Trophoblast cell (in vitro differentiated cells and primary cell): Measurements from ENCODE around the gene SLCO2A1.

Source experiments
- DNase-seq, 2 donors: peaks; one replicate each; pipeline ENCODE4 v3.0.0-alpha.2; 2016
- H2AFZ ChIP-seq: 2 replicates; pipeline ENCODE4 v1.6.1; 2013; ENCODE audit warnings: low read length, moderate library complexity, mild to moderate bottlenecking; ENCODE audit not compliant: insufficient read depth, poor library complexity
- H2AK5ac ChIP-seq: 2 replicates; pipeline ENCODE4 v1.6.1; 2013; ENCODE audit warnings: mild to moderate bottlenecking, low read length
- H2BK120ac ChIP-seq: 2 replicates; pipeline ENCODE4 v1.6.1; 2013; ENCODE audit warnings: low read length, mild to moderate bottlenecking, moderate library complexity; ENCODE audit not compliant: insufficient read depth, poor library complexity
- H2BK12ac ChIP-seq: 2 replicates; pipeline ENCODE4 v1.6.1; 2013; ENCODE audit warnings: mild to moderate bottlenecking, low read length, moderate library complexity
- H2BK5ac ChIP-seq: 2 replicates; pipeline ENCODE4 v1.6.1; 2013; ENCODE audit warnings: low read length, low read depth, moderate library complexity, mild to moderate bottlenecking; ENCODE audit not compliant: poor library complexity
- H3K14ac ChIP-seq: 2 replicates; pipeline ENCODE4 v1.6.1; 2013; ENCODE audit warnings: mild to moderate bottlenecking, low read length
- H3K18ac ChIP-seq: 2 replicates; pipeline ENCODE4 v1.6.1; 2013; ENCODE audit warnings: mild to moderate bottlenecking, low read length
- H3K23ac ChIP-seq: 2 replicates; pipeline ENCODE4 v1.6.1; 2013; ENCODE audit warnings: low read length
- H3K27ac ChIP-seq: 2 replicates; pipeline ENCODE4 v1.5.1; 2013; ENCODE audit warnings: low read depth, mild to moderate bottlenecking, inconsistent platforms, low read length, moderate library complexity
- H3K27me3 ChIP-seq: 2 replicates; pipeline ENCODE4 v1.6.1; 2013; ENCODE audit warnings: inconsistent platforms, mild to moderate bottlenecking, low read length, moderate library complexity; ENCODE audit not compliant: insufficient read depth
- H3K36me3 ChIP-seq, 2 experiments: 1 replicate in 1 of 2; 2 replicates in 1 of 2; pipeline ENCODE4 v1.6.1; 2013; ENCODE audit warnings: low read length in 2 of 2, mild to moderate bottlenecking in 2 of 2, moderate library complexity in 1 of 2; ENCODE audit not compliant: insufficient read depth in 2 of 2, control insufficient read depth in 1 of 2
- H3K4ac ChIP-seq: 2 replicates; pipeline ENCODE4 v1.6.1; 2013; ENCODE audit warnings: low read depth, mild to moderate bottlenecking, low read length, moderate library complexity
- H3K4me1 ChIP-seq, 2 experiments: 1 replicate in 1 of 2; 2 replicates in 1 of 2; pipeline ENCODE4 v1.6.1; 2013; ENCODE audit warnings: low read length in 2 of 2, mild to moderate bottlenecking in 2 of 2, moderate library complexity in 1 of 2; ENCODE audit not compliant: insufficient read depth in 2 of 2, control insufficient read depth in 1 of 2
- H3K4me2 ChIP-seq: 2 replicates; pipeline ENCODE4 v1.6.1; 2013; ENCODE audit warnings: inconsistent platforms, mild to moderate bottlenecking, low read length, moderate library complexity
- H3K4me3 ChIP-seq: 2 replicates; pipeline ENCODE4 v1.5.1; 2013; ENCODE audit warnings: mild to moderate bottlenecking, low read depth, low read length, inconsistent platforms
- H3K79me1 ChIP-seq: one replicate; pipeline ENCODE4 v1.6.1; 2013; ENCODE audit warnings: low read length
- H3K79me2 ChIP-seq: 2 replicates; pipeline ENCODE4 v1.6.1; 2013; ENCODE audit warnings: low read length, mild to moderate bottlenecking; ENCODE audit not compliant: control insufficient read depth, insufficient read depth, poor library complexity
- H3K9ac ChIP-seq: 2 replicates; pipeline ENCODE4 v1.6.1; 2013; ENCODE audit warnings: mild to moderate bottlenecking, low read length
- H3K9me3 ChIP-seq: 2 replicates; pipeline ENCODE4 v1.6.1; 2013; ENCODE audit warnings: low read depth, mild to moderate bottlenecking, control low read depth, inconsistent platforms, low read length; ENCODE audit not compliant: insufficient read depth
- H4K12ac ChIP-seq: 2 replicates; pipeline ENCODE4 v1.6.1; 2013; ENCODE audit warnings: low read depth, mild to moderate bottlenecking, low read length, moderate library complexity
- H4K8ac ChIP-seq: 2 replicates; pipeline ENCODE4 v1.6.1; 2013; ENCODE audit warnings: low read depth, mild to moderate bottlenecking, low read length, moderate library complexity
- H4K91ac ChIP-seq: one replicate; pipeline ENCODE4 v1.6.1; 2013; ENCODE audit warnings: low read depth, mild to moderate bottlenecking, low read length, moderate library complexity
- WGBS: extraction: QIAGEN DNeasy Blood & Tissue Kit; methylation state at CpG from one replicate; pipeline ENCODE4 v1.1.7; 2013; ENCODE audit warnings: missing lambda C conversion rate; ENCODE audit not compliant: insufficient read length, insufficient coverage; ENCODE audit errors: extremely low coverage; 5-methylcytosine and 5-hydroxymethylcytosine counted together

SLCO2A1 gene

GRCh38 chr3:133948996-133949395 is 80.7 kb downstream of the SLCO2A1 start:
- Histone ChIP-seq H2AFZ (no peak overlapping the region), H4K12ac (no peak overlapping the region), H3K4me2 (no peak overlapping the region), H3K27me3 (no peaks in the 10 kb centered on the region), H3K4ac (no peak overlapping the region), H3K27ac (no peak overlapping the region), H4K91ac (no peak overlapping the region), H3K23ac (no peak overlapping the region), H3K18ac (no peak overlapping the region), H3K9me3 (peaks cover 1% of the 10 kb centered on the region), H2BK5ac (no peak overlapping the region), H2BK120ac (no peak overlapping the region), H2AK5ac (no peak overlapping the region), H3K4me1 (peaks cover 2 to 3% of the 10 kb centered on the region in 2 experiments), H3K4me3 (no peak overlapping the region), H3K79me1 (no peaks in the 10 kb centered on the region), H3K79me2 (no peaks in the 10 kb centered on the region), H4K8ac (no peak overlapping the region), H3K36me3 (peaks cover 64 to 90% of the 10 kb centered on the region in 2 experiments), H2BK12ac (no peak overlapping the region), H3K9ac (no peak overlapping the region), H3K14ac (no peak overlapping the region)
- no peak for DNase-seq
- no CpG with 5 or more reads among the region's 7 CpGs for WGBS

- WGBS = no CpG with 5 or more reads among the region's 9 CpGs
- Histone ChIP-seq H3K4ac (no peak overlapping the region), H2BK12ac (no peak overlapping the region), H3K18ac (no peak overlapping the region), H3K9ac (no peak overlapping the region), H3K23ac (no peak overlapping the region), H2AFZ (no peak overlapping the region), H4K91ac (no peak overlapping the region), H2BK5ac (no peak overlapping the region), H3K9me3 (peaks cover 1% of the 10 kb centered on the region), H3K79me1 (no peaks in the 10 kb centered on the region), H3K27me3 (no peaks in the 10 kb centered on the region), H3K79me2 (no peaks in the 10 kb centered on the region), H3K4me1 (peaks cover 6 to 8% of the 10 kb centered on the region in 2 experiments), H3K14ac (no peak overlapping the region), H3K36me3 (peaks cover 62 to 88% of the 10 kb centered on the region in 2 experiments), H3K27ac (no peak overlapping the region), H4K8ac (no peak overlapping the region), H3K4me3 (no peak overlapping the region), H4K12ac (no peak overlapping the region), H3K4me2 (no peak overlapping the region), H2AK5ac (no peak overlapping the region), H2BK120ac (no peak overlapping the region)
- DNase-seq = no peak
Observed at GRCh38 chr3:133948131-133948810, 81.5 kb downstream of the SLCO2A1 start.

- Histone ChIP-seq H3K9me3 (peaks cover 1% of the 10 kb centered on the region), H2BK12ac (no peak overlapping the region)
- no peak for DNase-seq
Observed at GRCh38 chr3:133945381-133946095, 84.2 kb downstream of the SLCO2A1 start.

GRCh38 chr3:133944641-133945380 is 84.9 kb downstream of the SLCO2A1 start:
- no CpG with 5 or more reads among the region's 13 CpGs for WGBS
- peaks cover 1% of the 10 kb centered on the region for H3K9me3 ChIP-seq

More at GRCh38 chr3:133945381-133946095, 84.2 kb downstream of the SLCO2A1 start:
- Histone ChIP-seq H3K27ac (no peak overlapping the region), H3K79me1 (no peaks in the 10 kb centered on the region), H2AK5ac (no peak overlapping the region), H3K23ac (no peak overlapping the region), H3K18ac (no peak overlapping the region), H3K4me2 (no peak overlapping the region), H4K8ac (no peak overlapping the region), H3K27me3 (no peaks in the 10 kb centered on the region), H2BK120ac (no peak overlapping the region), H3K4me3 (no peak overlapping the region), H3K79me2 (no peaks in the 10 kb centered on the region), H3K4me1 (peaks cover 8% of the 10 kb centered on the region in 2 experiments), H3K14ac (no peak overlapping the region), H2AFZ (no peak overlapping the region), H3K36me3 (peaks cover 68 to 89% of the 10 kb centered on the region in 2 experiments), H2BK5ac (no peak overlapping the region), H4K12ac (no peak overlapping the region), H3K9ac (no peak overlapping the region), H3K4ac (no peak overlapping the region), H4K91ac (no peak overlapping the region)
- WGBS = no CpG with 5 or more reads among the region's 12 CpGs

More at GRCh38 chr3:133944641-133945380, 84.9 kb downstream of the SLCO2A1 start:
- Histone ChIP-seq H3K27me3 (no peaks in the 10 kb centered on the region), H2BK12ac (no peak overlapping the region), H3K4me3 (no peak overlapping the region), H3K14ac (no peak overlapping the region), H2AFZ (no peak overlapping the region), H2BK120ac (no peak overlapping the region), H3K4me1 (peaks cover 8% of the 10 kb centered on the region in 2 experiments), H3K9ac (no peak overlapping the region), H3K18ac (peak overlapping the region; percentile 38), H3K79me1 (no peaks in the 10 kb centered on the region), H2BK5ac (no peak overlapping the region), H2AK5ac (no peak overlapping the region), H3K36me3 (peaks cover 69 to 87% of the 10 kb centered on the region in 2 experiments), H3K23ac (no peak overlapping the region), H3K27ac (no peak overlapping the region), H4K12ac (no peak overlapping the region), H3K4me2 (no peak overlapping the region), H4K91ac (no peak overlapping the region), H3K79me2 (no peaks in the 10 kb centered on the region), H3K4ac (no peak overlapping the region), H4K8ac (no peak overlapping the region)
- peak in 1 of 2 donors; percentile 42 for DNase-seq
